ENCODE measurements around the gene SKI.

The SKI gene

DNA sequence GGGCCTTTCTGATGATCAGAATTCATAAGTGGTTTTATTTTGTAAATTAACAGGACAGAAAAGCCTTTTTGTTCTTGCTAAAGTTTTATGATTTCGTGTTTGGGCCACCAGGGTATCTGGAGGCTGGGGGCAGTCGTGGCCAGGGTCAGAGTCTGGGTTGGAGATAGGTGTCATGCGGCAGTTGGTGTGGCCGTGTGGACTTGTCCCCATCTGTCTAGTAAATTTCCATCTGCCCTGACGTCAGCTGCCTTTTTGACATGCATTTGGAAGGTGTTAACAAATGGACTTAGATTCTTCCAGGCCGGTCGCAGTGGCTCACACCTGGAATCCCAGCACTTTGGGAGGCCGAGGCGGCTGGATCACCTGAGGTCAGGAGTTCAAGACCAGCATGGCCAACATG, 56.8 kb downstream of the SKI start:
- Histone ChIP-seq H3K4me1 (ENCODE audit: control insufficient read depth in 1 of 2, insufficient read depth in 1 of 2, low read depth in 1 of 2, low read length in 1 of 2) (peaks cover 4 to 5% of the 10 kb centered on the region in 2 experiments), H3K27ac (no peak overlapping the region), H3K4me3 (ENCODE audit: low read depth in 1 of 2, low read length in 1 of 2) (no peak overlapping the region), H3K27me3 (peaks cover 39% of the 10 kb centered on the region), H3K36me3 (no peaks in the 10 kb centered on the region), H3K9me3 (no peaks in the 10 kb centered on the region)
- TF ChIP-seq, protein P1, sequence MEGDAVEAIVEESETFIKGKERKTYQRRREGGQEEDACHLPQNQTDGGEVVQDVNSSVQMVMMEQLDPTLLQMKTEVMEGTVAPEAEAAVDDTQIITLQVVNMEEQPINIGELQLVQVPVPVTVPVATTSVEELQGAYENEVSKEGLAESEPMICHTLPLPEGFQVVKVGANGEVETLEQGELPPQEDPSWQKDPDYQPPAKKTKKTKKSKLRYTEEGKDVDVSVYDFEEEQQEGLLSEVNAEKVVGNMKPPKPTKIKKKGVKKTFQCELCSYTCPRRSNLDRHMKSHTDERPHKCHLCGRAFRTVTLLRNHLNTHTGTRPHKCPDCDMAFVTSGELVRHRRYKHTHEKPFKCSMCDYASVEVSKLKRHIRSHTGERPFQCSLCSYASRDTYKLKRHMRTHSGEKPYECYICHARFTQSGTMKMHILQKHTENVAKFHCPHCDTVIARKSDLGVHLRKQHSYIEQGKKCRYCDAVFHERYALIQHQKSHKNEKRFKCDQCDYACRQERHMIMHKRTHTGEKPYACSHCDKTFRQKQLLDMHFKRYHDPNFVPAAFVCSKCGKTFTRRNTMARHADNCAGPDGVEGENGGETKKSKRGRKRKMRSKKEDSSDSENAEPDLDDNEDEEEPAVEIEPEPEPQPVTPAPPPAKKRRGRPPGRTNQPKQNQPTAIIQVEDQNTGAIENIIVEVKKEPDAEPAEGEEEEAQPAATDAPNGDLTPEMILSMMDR (IDR thresholded peaks at IDR 0.05) = no peak

DNA sequence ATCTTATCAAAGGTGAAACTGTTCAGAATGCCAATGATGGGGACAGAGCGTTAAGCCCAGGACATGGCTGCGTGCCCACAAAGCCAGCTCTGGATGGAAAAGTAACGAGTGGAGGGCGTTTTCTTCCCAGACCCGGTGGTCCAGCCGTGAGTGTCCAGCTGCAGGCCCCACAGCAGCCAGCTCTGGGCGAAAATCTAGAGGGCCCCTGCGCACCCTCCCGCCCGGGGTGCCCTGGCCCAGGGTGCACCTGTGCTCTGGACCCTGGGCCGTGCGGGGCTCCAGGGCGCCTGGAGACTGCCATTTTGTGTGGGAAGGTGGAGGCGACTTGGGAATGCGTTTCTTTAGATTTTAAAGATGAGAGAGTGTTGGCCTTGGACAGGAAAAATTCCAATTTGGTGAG, 58.8 kb downstream of the SKI start:
- no peak overlapping the region for H3K4me3 ChIP-seq (ENCODE audit: low read depth in 1 of 2, low read length in 1 of 2)

DNA sequence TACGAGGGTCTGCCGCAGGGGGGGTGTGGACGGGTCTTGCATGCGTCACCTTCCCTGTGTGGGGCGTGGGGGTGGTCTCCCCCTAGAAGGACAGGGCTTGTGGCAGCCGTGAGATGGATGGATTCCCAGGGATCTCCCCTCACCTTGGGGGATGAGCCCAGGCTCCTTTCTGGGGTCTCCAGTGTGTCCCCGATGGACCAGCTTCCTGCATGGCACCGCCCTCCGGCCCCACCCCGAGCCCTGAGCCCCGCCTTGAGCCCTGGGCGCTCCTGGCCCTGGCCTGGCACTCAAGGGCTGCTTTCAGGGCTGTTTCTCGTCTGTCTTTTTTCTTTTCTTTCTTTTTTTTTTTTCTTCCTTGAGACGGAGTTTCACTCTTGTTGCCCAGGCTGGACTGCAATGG, 59.5 kb downstream of the SKI start:
- H3K36me3 ChIP-seq = no peaks in the 10 kb centered on the region
- peaks cover 52% of the 10 kb centered on the region for H3K27me3 ChIP-seq
- no peak overlapping the region for H3K4me3 ChIP-seq (ENCODE audit: low read depth in 1 of 2, low read length in 1 of 2)
- H3K9me3 ChIP-seq = no peaks in the 10 kb centered on the region
- TF ChIP-seq, protein P1 (IDR thresholded peaks at IDR 0.05) = no peak
- no peak overlapping the region for H3K27ac ChIP-seq
- H3K4me1 ChIP-seq (ENCODE audit: control insufficient read depth in 1 of 2, insufficient read depth in 1 of 2, low read depth in 1 of 2, low read length in 1 of 2) = peaks cover 23 to 30% of the 10 kb centered on the region in 2 experiments

More for the DNA sequence above, 58.8 kb downstream of the SKI start:
- no peaks in the 10 kb centered on the region for H3K36me3 ChIP-seq
- TF ChIP-seq, protein P1 (IDR thresholded peaks at IDR 0.05) = no peak
- H3K9me3 ChIP-seq = no peaks in the 10 kb centered on the region
- H3K4me1 ChIP-seq (ENCODE audit: control insufficient read depth in 1 of 2, insufficient read depth in 1 of 2, low read depth in 1 of 2, low read length in 1 of 2) = peaks cover 23 to 25% of the 10 kb centered on the region in 2 experiments
- no peak overlapping the region for H3K27ac ChIP-seq
- peaks cover 45% of the 10 kb centered on the region for H3K27me3 ChIP-seq

DNA sequence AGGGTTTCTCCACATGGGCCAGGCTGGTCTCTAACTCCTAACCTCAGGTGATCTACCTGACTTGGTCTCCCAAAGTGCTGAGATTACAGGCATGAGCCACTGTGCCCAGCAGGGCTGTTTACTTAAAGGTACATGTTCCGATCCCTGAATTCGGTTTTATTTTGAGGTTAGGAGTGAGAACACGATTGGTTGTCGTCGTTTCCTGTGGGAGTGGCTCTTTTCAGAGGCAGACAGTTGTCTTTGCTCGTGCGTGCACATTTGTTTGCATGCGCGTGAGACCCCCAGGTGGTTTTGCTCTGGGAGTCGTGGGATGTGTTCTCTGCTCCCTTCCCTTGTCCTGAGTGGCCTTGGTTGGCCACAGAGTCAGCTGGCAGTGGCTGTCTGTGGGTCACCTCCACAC, 60.2 kb downstream of the SKI start:
- no peaks in the 10 kb centered on the region for H3K9me3 ChIP-seq
- no peak overlapping the region for H3K27ac ChIP-seq
- TF ChIP-seq, protein P1 (IDR thresholded peaks at IDR 0.05) = no peak
- H3K4me1 ChIP-seq (ENCODE audit: control insufficient read depth in 1 of 2, insufficient read depth in 1 of 2, low read depth in 1 of 2, low read length in 1 of 2) = peaks cover 23 to 30% of the 10 kb centered on the region in 2 experiments
- peaks cover 59% of the 10 kb centered on the region for H3K27me3 ChIP-seq
- H3K36me3 ChIP-seq = no peaks in the 10 kb centered on the region
- no peak overlapping the region for H3K4me3 ChIP-seq (ENCODE audit: low read depth in 1 of 2, low read length in 1 of 2)

DNA sequence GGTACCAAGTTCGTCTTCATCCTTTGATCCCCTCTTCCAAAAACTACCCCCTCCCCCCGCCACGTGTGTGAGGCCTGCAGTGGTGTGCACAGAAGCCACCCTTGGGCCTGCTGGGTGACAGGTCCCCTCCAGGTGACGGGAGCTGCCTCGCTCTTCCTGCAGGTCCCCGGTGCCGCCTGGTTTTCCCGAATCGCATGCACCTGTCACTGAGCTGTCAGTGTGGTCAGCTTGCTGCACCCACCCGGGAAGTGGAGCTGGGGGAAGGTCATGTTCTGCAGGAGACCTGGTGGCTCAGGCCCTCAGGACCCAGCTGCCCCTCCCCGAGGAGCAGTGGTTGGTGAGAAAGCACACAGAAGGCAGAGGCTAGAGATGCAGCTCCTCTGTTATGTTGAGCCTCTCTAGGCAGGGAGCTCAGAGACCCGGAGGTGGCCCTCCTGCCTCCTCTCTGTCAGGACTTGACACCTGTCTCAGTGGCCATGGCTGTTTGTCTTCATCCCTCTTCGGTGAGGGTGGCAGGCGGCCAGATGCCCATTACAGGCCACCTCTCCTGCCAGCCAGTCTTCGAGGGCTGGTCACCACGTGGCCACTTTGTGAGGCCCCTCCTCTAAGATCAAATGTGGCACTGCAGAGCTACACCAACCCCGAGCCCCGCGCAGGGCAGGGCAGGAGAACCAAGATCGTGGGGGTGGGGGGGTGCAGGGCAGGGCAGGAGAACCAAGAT, 60.9 kb downstream of the SKI start:
- peaks cover 23 to 30% of the 10 kb centered on the region in 2 experiments for H3K4me1 ChIP-seq (ENCODE audit: control insufficient read depth in 1 of 2, insufficient read depth in 1 of 2, low read depth in 1 of 2, low read length in 1 of 2)

More for the DNA sequence above, 60.9 kb downstream of the SKI start:
- Histone ChIP-seq H3K36me3 (no peaks in the 10 kb centered on the region), H3K27me3 (peaks cover 66% of the 10 kb centered on the region), H3K9me3 (no peaks in the 10 kb centered on the region), H3K4me3 (ENCODE audit: low read depth in 1 of 2, low read length in 1 of 2) (no peak overlapping the region), H3K27ac (no peak overlapping the region)
- TF ChIP-seq, protein P1 (IDR thresholded peaks at IDR 0.05) = no peak

Data from neutrophil (primary cell).